GM12865 (cell line): Measurements from ENCODE around the gene USP53.
"Not testable (repeated sequence)": the region's sequence is repeated elsewhere in the genome, so short reads cannot be mapped to it uniquely, and the experiment has no call there.

Experiments
- DNase-seq: peaks from one replicate; pipeline ENCODE4 v3.0.0; 2010; ENCODE audit warnings: low read depth
- H3K4me3 ChIP-seq: 2 replicates; pipeline ENCODE4 v1.5.1; 2011; ENCODE audit warnings: mild to moderate bottlenecking, low read depth, low read length, control low read depth
- TF ChIP-seq, protein P1 (sequence below): IDR thresholded peaks from 2 replicates; pipeline ENCODE4 v1.5.1; 2011; ENCODE audit warnings: low read length, control low read depth, low read depth, inconsistent platforms; ENCODE audit not compliant: insufficient read depth; ENCODE audit errors: missing control alignments

Gene USP53

DNA sequence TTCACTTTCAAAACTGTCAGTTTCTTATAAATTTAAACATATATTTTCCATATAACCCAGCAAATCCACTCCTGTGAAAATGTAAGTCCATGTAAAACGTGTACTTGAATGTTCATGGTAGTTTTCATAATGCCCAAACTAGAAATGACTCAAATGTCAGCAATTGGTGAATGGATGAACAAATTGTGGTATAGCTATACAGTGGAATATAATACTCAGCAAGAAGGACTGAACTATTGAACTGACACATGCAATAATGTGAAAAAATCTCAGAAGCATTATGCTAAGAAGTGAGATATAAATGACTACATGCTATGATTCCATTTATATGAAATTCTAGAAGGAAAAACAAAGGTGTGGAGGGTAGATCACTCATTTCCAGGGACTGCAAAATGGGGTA lies 52.2 kb downstream of the USP53 start:
- TF ChIP-seq, protein P1, sequence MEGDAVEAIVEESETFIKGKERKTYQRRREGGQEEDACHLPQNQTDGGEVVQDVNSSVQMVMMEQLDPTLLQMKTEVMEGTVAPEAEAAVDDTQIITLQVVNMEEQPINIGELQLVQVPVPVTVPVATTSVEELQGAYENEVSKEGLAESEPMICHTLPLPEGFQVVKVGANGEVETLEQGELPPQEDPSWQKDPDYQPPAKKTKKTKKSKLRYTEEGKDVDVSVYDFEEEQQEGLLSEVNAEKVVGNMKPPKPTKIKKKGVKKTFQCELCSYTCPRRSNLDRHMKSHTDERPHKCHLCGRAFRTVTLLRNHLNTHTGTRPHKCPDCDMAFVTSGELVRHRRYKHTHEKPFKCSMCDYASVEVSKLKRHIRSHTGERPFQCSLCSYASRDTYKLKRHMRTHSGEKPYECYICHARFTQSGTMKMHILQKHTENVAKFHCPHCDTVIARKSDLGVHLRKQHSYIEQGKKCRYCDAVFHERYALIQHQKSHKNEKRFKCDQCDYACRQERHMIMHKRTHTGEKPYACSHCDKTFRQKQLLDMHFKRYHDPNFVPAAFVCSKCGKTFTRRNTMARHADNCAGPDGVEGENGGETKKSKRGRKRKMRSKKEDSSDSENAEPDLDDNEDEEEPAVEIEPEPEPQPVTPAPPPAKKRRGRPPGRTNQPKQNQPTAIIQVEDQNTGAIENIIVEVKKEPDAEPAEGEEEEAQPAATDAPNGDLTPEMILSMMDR = no peak
- no peak overlapping the region for H3K4me3 ChIP-seq
- DNase-seq = no peak

DNA sequence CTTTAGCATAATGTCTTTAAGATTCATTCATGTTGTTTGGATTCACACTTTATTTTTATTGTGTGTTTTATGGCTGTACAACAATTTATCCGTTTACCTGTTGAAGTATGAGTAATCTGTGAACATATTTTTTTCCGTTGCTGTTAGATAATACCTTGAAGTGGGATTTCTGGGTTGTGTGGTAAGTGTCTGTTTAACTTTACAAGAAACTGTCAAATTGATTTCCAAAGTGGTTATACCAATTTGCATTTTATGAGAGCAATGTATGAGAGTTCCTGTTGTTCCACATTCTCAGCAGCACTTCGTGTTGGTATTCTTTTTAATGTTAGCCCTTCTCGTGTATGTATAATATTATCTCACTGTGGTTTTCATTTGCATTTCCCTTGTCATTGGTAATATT lies 53.6 kb downstream of the USP53 start:
- no peak for DNase-seq
- H3K4me3 ChIP-seq = no peak overlapping the region
- TF ChIP-seq, protein P1 = no peak

DNA sequence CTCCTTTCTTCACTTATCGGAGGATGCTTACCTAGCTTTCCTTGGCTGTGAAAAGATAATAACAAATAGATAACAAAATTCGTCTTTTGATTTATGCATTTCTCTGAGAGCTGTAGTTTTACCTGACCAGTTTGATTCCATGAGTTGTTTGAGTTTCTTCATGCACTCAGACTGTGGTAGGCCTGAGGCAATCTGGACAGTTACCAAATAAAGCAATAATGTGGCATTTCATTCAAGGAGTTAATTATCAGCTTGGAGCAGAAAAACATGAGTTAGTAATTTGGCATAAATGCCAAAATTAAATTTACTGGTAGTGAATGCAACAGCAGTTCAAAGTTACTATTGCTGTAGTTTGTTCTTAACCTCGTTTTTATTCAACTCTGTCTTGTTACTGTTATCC lies 56.0 kb downstream of the USP53 start:
- no peak overlapping the region for H3K4me3 ChIP-seq
- TF ChIP-seq, protein P1 = no peak
- DNase-seq = no peak

DNA sequence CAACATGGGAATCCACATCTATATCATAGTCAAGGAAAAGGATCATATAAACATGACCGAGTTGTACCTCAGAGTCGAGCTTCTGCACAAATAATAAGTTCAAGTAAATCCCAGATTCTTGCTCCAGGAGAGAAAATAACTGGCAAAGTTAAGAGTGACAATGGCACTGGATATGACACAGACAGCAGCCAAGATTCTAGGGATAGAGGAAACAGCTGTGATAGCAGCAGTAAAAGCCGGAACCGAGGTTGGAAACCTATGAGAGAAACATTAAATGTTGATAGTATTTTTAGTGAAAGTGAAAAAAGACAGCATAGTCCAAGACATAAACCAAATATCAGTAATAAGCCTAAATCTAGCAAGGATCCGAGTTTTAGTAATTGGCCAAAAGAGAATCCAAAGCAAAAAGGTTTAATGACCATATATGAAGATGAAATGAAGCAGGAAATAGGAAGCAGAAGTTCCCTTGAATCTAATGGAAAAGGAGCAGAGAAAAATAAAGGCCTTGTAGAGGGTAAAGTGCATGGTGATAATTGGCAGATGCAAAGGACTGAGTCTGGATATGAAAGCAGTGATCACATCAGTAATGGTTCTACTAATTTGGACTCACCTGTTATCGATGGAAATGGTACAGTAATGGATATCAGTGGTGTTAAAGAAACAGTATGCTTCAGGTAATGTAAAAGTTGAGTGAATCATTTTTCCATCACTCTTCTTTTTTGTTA lies 59.0 kb downstream of the USP53 start:
- H3K4me3 ChIP-seq = no peak overlapping the region
- DNase-seq = no peak
- TF ChIP-seq, protein P1 = no peak

DNA sequence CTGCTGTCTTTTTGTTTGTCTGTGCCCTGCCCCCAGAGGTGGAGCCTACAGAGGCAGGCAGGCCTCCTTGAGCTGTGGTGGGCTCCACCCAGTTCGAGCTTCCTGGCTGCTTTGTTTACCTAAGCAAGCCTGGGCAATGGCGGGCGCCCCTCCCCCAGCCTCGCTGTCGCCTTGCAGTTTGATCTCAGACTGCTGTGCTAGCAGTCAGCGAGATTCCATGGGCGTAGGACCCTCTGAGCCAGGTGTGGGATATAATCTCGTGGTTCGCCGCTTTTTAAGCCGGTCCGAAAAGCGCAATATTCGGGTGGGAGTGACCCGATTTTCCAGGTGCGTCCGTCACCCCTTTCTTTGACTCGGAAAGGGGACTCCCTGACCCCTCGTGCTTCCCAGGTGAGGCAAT lies 67.0 kb downstream of the USP53 start:
- DNase-seq, H3K4me3 ChIP-seq: not testable (repeated sequence)

DNA sequence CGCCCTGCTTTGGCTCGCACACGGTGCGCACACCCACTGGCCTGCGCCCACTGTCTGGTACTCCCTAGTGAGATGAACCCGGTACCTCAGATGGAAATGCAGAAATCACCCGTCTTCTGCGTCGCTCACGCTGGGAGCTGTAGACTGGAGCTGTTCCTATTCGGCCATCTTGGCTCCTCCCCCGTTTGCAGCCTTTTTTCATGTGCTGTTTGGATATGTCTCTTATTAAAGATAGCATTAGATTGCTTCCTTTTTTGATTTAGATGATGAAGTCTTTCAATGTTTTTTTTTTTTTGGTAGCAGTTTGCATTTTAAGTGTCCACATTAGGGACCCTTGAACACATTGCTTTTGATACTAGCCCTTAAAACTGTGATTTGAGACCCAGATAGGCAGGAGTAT lies 67.4 kb downstream of the USP53 start:
- DNase-seq, H3K4me3 ChIP-seq: not testable (repeated sequence)

DNA sequence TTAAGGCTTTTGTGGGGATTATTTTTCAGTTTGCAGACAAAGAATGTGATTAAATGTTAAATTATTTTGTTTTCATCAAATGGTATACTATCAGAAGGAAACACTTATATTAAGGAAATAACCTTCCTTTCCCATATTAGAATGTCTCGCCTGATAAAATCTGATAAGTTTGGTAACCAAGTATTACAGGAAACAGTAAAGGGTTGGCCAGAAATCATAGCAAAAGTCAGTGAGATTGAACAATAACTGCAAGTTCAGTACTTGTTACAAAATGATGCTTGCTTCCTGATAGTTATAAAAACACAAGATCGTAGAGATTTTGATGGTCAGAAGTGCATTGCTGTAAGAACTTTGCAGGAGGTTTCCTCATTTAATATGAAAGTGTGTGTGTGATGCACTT lies 68.9 kb downstream of the USP53 start:
- no peak for DNase-seq
- TF ChIP-seq, protein P1 = no peak
- no peak overlapping the region for H3K4me3 ChIP-seq
